ENCODE measurements around the gene SPP1. TPM values are rescaled to one million over a fixed set of nuclear protein-coding genes. Genes with fewer than 3 reads are reported as not detected.

Gene SPP1
- polyA plus RNA-seq, 1 of the 3 experiments (the other 2 are of a cell fraction): 0.82 TPM

GRCh38 chr4:87950936-87951511 is 24.5 kb upstream of the SPP1 start:
- no peaks in the 10 kb centered on the region for H3K9me2 ChIP-seq

GRCh38 chr4:87953826-87954225 is 21.7 kb upstream of the SPP1 start:
- H3K4me1 ChIP-seq (ENCODE audit: control insufficient read depth in 1 of 2, insufficient read depth in 2 of 2, low read depth in 1 of 2, low read length in 1 of 2): no peaks in the 10 kb centered on the region
- H3K9me3 ChIP-seq: no peaks in the 10 kb centered on the region
- no peak overlapping the region for H3K27ac ChIP-seq (ENCODE audit: low read depth in 2 of 2, low read length in 1 of 2)
- no peak overlapping the region for H3K4me2 ChIP-seq
- H3K27me3 ChIP-seq (ENCODE audit: insufficient read depth): no peaks in the 10 kb centered on the region
- POLR2A ChIA-PET: no interaction called here
- no peaks in the 10 kb centered on the region for H3K79me2 ChIP-seq (ENCODE audit: insufficient read depth)
- H3K4me3 ChIP-seq (ENCODE audit: low read depth in 2 of 2, low read length in 1 of 2): no peak overlapping the region
- no peak for DNase-seq
- no peak overlapping the region for H3K9ac ChIP-seq
- 93% methylated on average over 1 of the region's 1 CpG for WGBS (ENCODE audit: low lambda C conversion rate)
- no peaks in the 10 kb centered on the region for H3F3A ChIP-seq (replicated peaks; ENCODE audit: insufficient read depth)
- H4K20me1 ChIP-seq (ENCODE audit: insufficient read depth): no peaks in the 10 kb centered on the region
- H3K36me3 ChIP-seq (replicated peaks in 1 of 2; ENCODE audit: control insufficient read depth in 1 of 2, insufficient read depth in 2 of 2, low read length in 1 of 2): no peaks in the 10 kb centered on the region
- H3K9me2 ChIP-seq: no peaks in the 10 kb centered on the region
- no peak overlapping the region for H2AFZ ChIP-seq (ENCODE audit: low read depth)
- CTCF ChIA-PET: interaction anchor here (1.6 to 4.1 kb wide), 4 partner anchors 10 to 104 kb away, joined by 4 to 21 read pairs (median 10); no protein-coding TSS in a partner anchor
- TF ChIP-seq RFX5 (IDR thresholded peaks at IDR 0.05; ENCODE audit: low read length) (no peak), ZBTB33 (IDR thresholded peaks at IDR 0.05; ENCODE audit: borderline replicate concordance, low read depth) (no peak), RCOR1 (IDR thresholded peaks at IDR 0.05; ENCODE audit: low read length) (no peak), CTCF (IDR thresholded peaks at IDR 0.05) (no peak), PBX3 (IDR thresholded peaks at IDR 0.05) (no peak), EZH2phosphoT487 (IDR thresholded peaks at IDR 0.05; ENCODE audit: borderline replicate concordance, low read depth) (no peak), NFIC (IDR thresholded peaks at IDR 0.05; ENCODE audit: borderline replicate concordance) (no peak)
- TF ChIP-seq, protein P1, sequence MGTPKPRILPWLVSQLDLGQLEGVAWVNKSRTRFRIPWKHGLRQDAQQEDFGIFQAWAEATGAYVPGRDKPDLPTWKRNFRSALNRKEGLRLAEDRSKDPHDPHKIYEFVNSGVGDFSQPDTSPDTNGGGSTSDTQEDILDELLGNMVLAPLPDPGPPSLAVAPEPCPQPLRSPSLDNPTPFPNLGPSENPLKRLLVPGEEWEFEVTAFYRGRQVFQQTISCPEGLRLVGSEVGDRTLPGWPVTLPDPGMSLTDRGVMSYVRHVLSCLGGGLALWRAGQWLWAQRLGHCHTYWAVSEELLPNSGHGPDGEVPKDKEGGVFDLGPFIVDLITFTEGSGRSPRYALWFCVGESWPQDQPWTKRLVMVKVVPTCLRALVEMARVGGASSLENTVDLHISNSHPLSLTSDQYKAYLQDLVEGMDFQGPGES (IDR thresholded peaks at IDR 0.05; ENCODE audit: low read depth, low read length): no peak

More at GRCh38 chr4:87950936-87951511, 24.5 kb upstream of the SPP1 start:
- Histone ChIP-seq H3K4me2 (no peak overlapping the region), H3K4me1 (ENCODE audit: control insufficient read depth in 1 of 2, insufficient read depth in 2 of 2, low read depth in 1 of 2, low read length in 1 of 2) (no peaks in the 10 kb centered on the region), H3K36me3 (replicated peaks in 1 of 2; ENCODE audit: control insufficient read depth in 1 of 2, insufficient read depth in 2 of 2, low read length in 1 of 2) (no peaks in the 10 kb centered on the region), H3K27ac (ENCODE audit: low read depth in 2 of 2, low read length in 1 of 2) (no peak overlapping the region), H3K9ac (no peak overlapping the region), H3F3A (replicated peaks; ENCODE audit: insufficient read depth) (no peaks in the 10 kb centered on the region), H3K27me3 (ENCODE audit: insufficient read depth) (no peaks in the 10 kb centered on the region), H3K4me3 (ENCODE audit: low read depth in 2 of 2, low read length in 1 of 2) (no peak overlapping the region), H3K79me2 (ENCODE audit: insufficient read depth) (no peaks in the 10 kb centered on the region), H3K9me3 (no peaks in the 10 kb centered on the region), H4K20me1 (ENCODE audit: insufficient read depth) (no peaks in the 10 kb centered on the region), H2AFZ (ENCODE audit: low read depth) (no peak overlapping the region)
- TF ChIP-seq ZBTB33 (IDR thresholded peaks at IDR 0.05; ENCODE audit: borderline replicate concordance, low read depth) (no peak), FOSL2 (IDR thresholded peaks at IDR 0.05; ENCODE audit: borderline replicate concordance, low read depth) (no peak), RFX5 (IDR thresholded peaks at IDR 0.05; ENCODE audit: low read length) (no peak), SIN3A (IDR thresholded peaks at IDR 0.05; ENCODE audit: borderline replicate concordance, low read depth, low read length) (no peak), TEAD4 (IDR thresholded peaks at IDR 0.05; ENCODE audit: borderline replicate concordance, insufficient read depth) (no peak)
- WGBS (ENCODE audit: low lambda C conversion rate): 36% methylated on average over 3 of the region's 3 CpGs
- ChIA-PET CTCF (interaction anchor here (1.6 kb wide), 1 partner anchor 98 kb away, joined by 5 read pairs; no protein-coding TSS in a partner anchor), POLR2A (no interaction called here)
- no peak for DNase-seq

Measured in SK-N-SH (cell line).